K562 (cell line): Measurements from ENCODE around the gene ZNF564. TPM values are rescaled to one million over a fixed set of nuclear protein-coding genes. Genes with fewer than 3 reads are reported as not detected.

ENCODE experiments used
- ATAC-seq: fragments of 200-7000 bp; cut with Tn5 transposase; 3 replicates; pipeline ENCODE4 v1.9.1; 2020; ENCODE audit warnings: moderate library complexity
- Bru-seq: library from RNA; stranded (reverse); fragments of 400-500 nt; gene quantifications from one replicate; lab custom pipeline; 2021; lab: Mats Ljungman, UMichigan
- BruChase-seq, 2 experiments: library from RNA; stranded (reverse); fragments of 400-500 nt; gene quantifications; one replicate each; lab custom pipeline; 2021; lab: Mats Ljungman, UMichigan
- BruUV-seq: library from RNA; stranded (reverse); fragments of 400-500 nt; replicated peaks from 2 replicates; lab custom pipeline; 2021; lab: Mats Ljungman, UMichigan
- CTCF ChIA-PET: fragments of 300-600 bp; formaldehyde crosslinking; extraction: SDS; loops from one replicate; lab custom pipeline; 2021; ENCODE audit warnings: low intra/inter-chr PET ratio; lab: Yijun Ruan, JAX
- POLR2A ChIA-PET: fragments of 300-600, 350-650 bp; sonication (Branson Sonifier 250); formaldehyde crosslinking; extraction: SDS; loops from one replicate; lab custom pipeline; 2021; ENCODE audit warnings: antibody characterized with exemption, inconsistent platforms; lab: Yijun Ruan, JAX
- DNase-seq, 4 experiments: peaks; one replicate each; pipeline versions ENCODE4 v3.0.0 to v3.0.0-alpha.2; 2011 to 2018; ENCODE audit warnings: low spot score in 3 of 4, mixed read lengths in 3 of 4; ENCODE audit errors: extremely low read depth in 1 of 4
- FAIRE-seq: peaks from 2 replicates; lab custom pipeline; 2011; peaks lifted over from hg19 to GRCh38; lab: Jason Lieb, UNC
- H2AFZ ChIP-seq: 2 replicates; pipeline ENCODE4 v1.6.0; 2011; ENCODE audit warnings: low read depth, low read length, control low read depth, inconsistent platforms
- H3K27ac ChIP-seq: fragments of 200-600 bp; 3 replicates; pipeline ENCODE4 v1.8.0; 2011; ENCODE audit warnings: low read depth, mild to moderate bottlenecking, control low read depth, inconsistent platforms, low read length, moderate library complexity, mixed read lengths; ENCODE audit errors: extremely low read depth
- H3K27me3 ChIP-seq, 2 experiments: fragments of 300-600 bp in 1 of 2; 2 replicates in 1 of 2; 3 replicates in 1 of 2; pipeline versions ENCODE4 v1.6.0 to v1.8.0; 2011; ENCODE audit warnings: inconsistent platforms in 2 of 2, low read length in 2 of 2, mild to moderate bottlenecking in 1 of 2, mixed read lengths in 1 of 2, moderate library complexity in 1 of 2; ENCODE audit not compliant: control insufficient read depth in 2 of 2, insufficient read depth in 2 of 2
- H3K36me3 ChIP-seq: fragments of 300-600 bp; 3 replicates; pipeline ENCODE4 v1.8.0; 2011; ENCODE audit warnings: mild to moderate bottlenecking, low read length, inconsistent platforms; ENCODE audit not compliant: control insufficient read depth, insufficient read depth
- H3K4me1 ChIP-seq, 2 experiments: fragments of 200-600 bp in 1 of 2; replicated peaks in 1 of 2; 2 replicates in 1 of 2; 3 replicates in 1 of 2; pipeline versions ENCODE4 v1.5.1 to v1.8.0; 2011; ENCODE audit warnings: inconsistent platforms in 2 of 2, low read length in 2 of 2, mild to moderate bottlenecking in 1 of 2, mixed read lengths in 1 of 2, moderate library complexity in 1 of 2; ENCODE audit not compliant: control insufficient read depth in 2 of 2, insufficient read depth in 2 of 2
- H3K4me2 ChIP-seq: 2 replicates; pipeline ENCODE4 v1.6.1; 2011; ENCODE audit warnings: low read length, control low read depth, inconsistent platforms, mixed read lengths; ENCODE audit not compliant: insufficient read depth
- H3K4me3 ChIP-seq: fragments of 200-600 bp; sonication (generic), shearing (Covaris generic); 2 replicates; pipeline ENCODE4 v1.5.1; 2016; ENCODE audit warnings: control low read depth, inconsistent platforms
- H3K79me2 ChIP-seq: fragments of 200-600 bp; 3 replicates; pipeline ENCODE4 v1.8.0; 2011; ENCODE audit warnings: low read length, inconsistent platforms; ENCODE audit not compliant: control insufficient read depth, insufficient read depth
- H3K9ac ChIP-seq, 2 experiments: 2 replicates each; pipeline versions ENCODE4 v1.6.0 to v1.6.1; 2011; ENCODE audit warnings: low read depth in 2 of 2, low read length in 2 of 2, control low read depth in 1 of 2, inconsistent platforms in 1 of 2, mild to moderate bottlenecking in 1 of 2, mixed read lengths in 1 of 2; ENCODE audit not compliant: insufficient read depth in 1 of 2
- H3K9me1 ChIP-seq: one replicate; pipeline ENCODE4 v1.6.0; 2011; ENCODE audit warnings: inconsistent platforms, mild to moderate bottlenecking, low read length, moderate library complexity; ENCODE audit not compliant: control insufficient read depth, insufficient read depth
- H3K9me3 ChIP-seq: replicated peaks from 2 replicates; pipeline ENCODE4 v1.5.1; 2011; ENCODE audit warnings: low read depth, low read length, inconsistent platforms; ENCODE audit not compliant: control insufficient read depth, insufficient read depth
- H4K20me1 ChIP-seq: replicated peaks from 2 replicates; pipeline ENCODE4 v1.6.1; 2011; ENCODE audit warnings: low read length, inconsistent platforms, mixed read lengths; ENCODE audit not compliant: control insufficient read depth, insufficient read depth
- CCNT2 ChIP-seq: IDR thresholded peaks from 2 replicates; pipeline ENCODE4 v1.6.1; 2011; ENCODE audit warnings: borderline replicate concordance, low read depth, mild to moderate bottlenecking, moderate library complexity, mixed read lengths, low read length; ENCODE audit not compliant: insufficient read length; ENCODE audit errors: extremely low read depth
- CHCHD3 ChIP-seq: fragments of 250-450 bp; sonication (Bioruptor Pico); IDR thresholded peaks from 2 replicates; pipeline ENCODE4 v2.1.2; 2022; ENCODE audit warnings: mild to moderate bottlenecking
- EGR1 ChIP-seq: fragments of 450-650 bp; conservative IDR thresholded peaks from 2 replicates; pipeline ENCODE4 v1.6.1; 2017; ENCODE audit warnings: mild to moderate bottlenecking
- ETS1 ChIP-seq: conservative IDR thresholded peaks from 2 replicates; pipeline ENCODE4 v1.6.1; 2011; ENCODE audit warnings: low read depth, mild to moderate bottlenecking, low read length; ENCODE audit not compliant: control insufficient read depth
- FOXJ3 ChIP-seq: sonication (generic); formaldehyde crosslinking; IDR thresholded peaks from 2 replicates; pipeline ENCODE4 v1.4.0; 2020; ENCODE audit warnings: mild to moderate bottlenecking, missing genetic modification reagents
- KHSRP ChIP-seq: fragments of 450-650 bp; IDR thresholded peaks from 2 replicates; pipeline ENCODE4 v1.6.1; 2017
- MAFG ChIP-seq: fragments of 450-650 bp; conservative IDR thresholded peaks from 2 replicates; pipeline ENCODE4 v1.6.1; 2016; ENCODE audit warnings: missing genetic modification characterization, missing compliant biosample characterization
- NRF1 ChIP-seq, 2 experiments: fragments of 450-650 bp; IDR thresholded peaks in 1 of 2; conservative IDR thresholded peaks in 1 of 2; 2 replicates each; pipeline ENCODE4 v1.6.1; 2014; ENCODE audit warnings: mild to moderate bottlenecking in 2 of 2
- POLR2AphosphoS5 ChIP-seq: IDR thresholded peaks from 2 replicates; pipeline ENCODE4 v1.6.1; 2011; ENCODE audit warnings: mild to moderate bottlenecking, low read depth, low read length, moderate library complexity; ENCODE audit not compliant: control insufficient read depth, insufficient read depth
- RHOXF2B ChIP-seq: fragments of 250-450 bp; sonication (Bioruptor Pico); conservative IDR thresholded peaks from 2 replicates; pipeline ENCODE4 v1.5.1; 2021
- TGIF2 ChIP-seq: sonication (generic); formaldehyde crosslinking; IDR thresholded peaks from 2 replicates; pipeline ENCODE4 v1.8.1; 2022; ENCODE audit warnings: mild to moderate bottlenecking, missing genetic modification reagents, moderate library complexity
- TRIM28 ChIP-seq: fragments of 450-650 bp; IDR thresholded peaks from 2 replicates; pipeline ENCODE4 v1.6.1; 2017
- ZNF217 ChIP-seq: sonication (generic); formaldehyde crosslinking; IDR thresholded peaks from 2 replicates; pipeline ENCODE4 v1.8.0; 2022; ENCODE audit warnings: mild to moderate bottlenecking, missing genetic modification reagents
- ZNF347 ChIP-seq: fragments of 450-650 bp; formaldehyde crosslinking; IDR thresholded peaks from 2 replicates; pipeline ENCODE4 v1.4.0; 2020; ENCODE audit warnings: low read depth, mild to moderate bottlenecking, moderate library complexity
- ZNF408 ChIP-seq: fragments of 250-450 bp; sonication (Bioruptor Pico); IDR thresholded peaks from 2 replicates; pipeline ENCODE4 v1.4.0; 2020; ENCODE audit warnings: low read depth, mild to moderate bottlenecking, moderate library complexity
- ZNF436 ChIP-seq: fragments of 250-450, 450-650 bp; sonication (Bioruptor Pico); formaldehyde crosslinking; IDR thresholded peaks from 2 replicates; pipeline ENCODE4 v1.7.0; 2020; ENCODE audit warnings: mild to moderate bottlenecking
- ZNF780A ChIP-seq: fragments of 250-450 bp; sonication (Bioruptor Pico); IDR thresholded peaks from 2 replicates; pipeline ENCODE4 v1.5.0; 2021; ENCODE audit warnings: mild to moderate bottlenecking
- WGBS: fragments of 100-300 bp; shearing (Covaris generic); methylation state at CpG from one replicate; pipeline ENCODE4 v1.1.6; 2016; ENCODE audit warnings: low coverage, mixed read lengths; ENCODE audit not compliant: insufficient coverage; ENCODE audit errors: missing lambda C conversion rate; 5-methylcytosine and 5-hydroxymethylcytosine counted together
- in situ Hi-C: fragments of 300-500 bp; cut with MboI; formaldehyde crosslinking; loops from 4 replicates; pipeline ENCODE4 v1.15.0; 2018; ENCODE audit warnings: inconsistent platforms, mixed read lengths
- intact Hi-C: fragments of 100-400 bp; cut with micrococcal nuclease; formaldehyde crosslinking; loops from 2 replicates; pipeline ENCODE4 v1.14.2; 2022
- long read RNA-seq, 3 experiments: library from polyadenylated mRNA in 2 of 3; library from RNA in 1 of 3; unstranded in 2 of 3; stranded (forward) in 1 of 3; transcript quantifications; one replicate each; pipeline ENCODE4 v2.0.0, GENCODE V29; 2019 to 2022
- polyA minus RNA-seq, 3 experiments: library from RNA; depleted of rRNA, polyadenylated mRNA; stranded (reverse); fragments of >200 nt; gene quantifications; 2 replicates each; pipeline ENCODE4 v1.2.3, GENCODE V29; 2011
- polyA plus RNA-seq, 8 experiments: library from polyadenylated mRNA; depleted of rRNA in 4 of 8; stranded (reverse) in 5 of 8; unstranded in 3 of 8; fragments of >200 nt; fragmentation: Nextera tagmentation in 2 of 8; fragmentation: Illumina TruSeq in 1 of 8; extraction: Ambion mirVana in 2 of 8; extraction: Trizol in 1 of 8; gene quantifications; 2 replicates each; pipeline versions ENCODE4 v1.2.1 to v1.2.3, GENCODE V29; 2011 to 2014; ENCODE audit warnings: inconsistent platforms in 1 of 8, missing spikeins in 1 of 8
- total RNA-seq, 7 experiments: library from RNA; depleted of rRNA in 6 of 7; stranded (reverse); fragments of >200 nt in 6 of 7; fragmentation: Illumina TruSeq in 2 of 7; extraction: Trizol in 2 of 7; gene quantifications; 2 replicates each; pipeline versions ENCODE4 v1.2.1 to v1.2.3, GENCODE V29; 2011 to 2021; ENCODE audit warnings: low replicate concordance in 1 of 7

The ZNF564 gene
- 33.3 and 61.8 TPM in 2 replicates for total RNA-seq (2011; cell fraction: chromatin; rRNA removed; ENCODE audit: low replicate concordance)
- total RNA-seq (2011; cell fraction: nucleolus; rRNA removed): 28.2 and 30.7 TPM in 2 replicates
- 39.2 and 48.5 TPM in 2 replicates for total RNA-seq (2011; cell fraction: nucleoplasm; rRNA removed)
- total RNA-seq (2014; rRNA removed) (5.2 and 6.7 TPM in 2 replicates), total RNA-seq (2014; rRNA removed; fragmentation: Illumina TruSeq; extraction: Trizol) (7.0 and 10.8 TPM in 2 replicates), total RNA-seq (2015; rRNA removed; fragmentation: Illumina TruSeq; extraction: Trizol) (6.1 and 6.4 TPM in 2 replicates), total RNA-seq (2021) (6.0 and 8.1 TPM in 2 replicates), polyA plus RNA-seq (2011; rRNA removed) (4.5 and 5.4 TPM in 2 replicates), polyA plus RNA-seq (2014; fragmentation: Illumina TruSeq; extraction: Trizol) (5.1 TPM in 2 replicates), polyA plus RNA-seq (2014; fragmentation: Nextera tagmentation; extraction: Ambion mirVana) (1 to 10 TPM; 1.4 to 2.1 TPM), polyA plus RNA-seq (2014; rRNA removed) (4.0 and 5.6 TPM in 2 replicates), polyA minus RNA-seq (2011; rRNA and poly(A)+ RNA removed) (13.8 and 21.2 TPM in 2 replicates), Bru-seq, nascent RNA (percentile 86 among the genes with signal in this experiment), BruChase-seq, experiment 1, labeled RNA remaining after a 2-hour chase (percentile 76 among the genes with signal in this experiment), BruChase-seq, experiment 2, labeled RNA remaining after a 6-hour chase (percentile 76 among the genes with signal in this experiment)
- 0.78 and 1.9 TPM in 2 replicates for polyA plus RNA-seq (2011; cell fraction: cytosol; rRNA removed)
- polyA plus RNA-seq (2011; cell fraction: nucleus; rRNA removed): 5.6 and 6.1 TPM in 2 replicates
- 3.7 and 4.5 TPM in 2 replicates for polyA plus RNA-seq (2012)
- 2.4 and 5.1 TPM in 2 replicates for polyA minus RNA-seq (2011; cell fraction: cytosol; rRNA and poly(A)+ RNA removed)
- 9.7 and 17.8 TPM in 2 replicates for polyA minus RNA-seq (2011; cell fraction: nucleus; rRNA and poly(A)+ RNA removed)
- long read RNA-seq, experiment 1, transcript ZNF564-201 (4 exons, 2,935 nt): major isoform, 20 of 24 reads
- long read RNA-seq, experiment 1, partial matches to known transcripts: 0 of 24 reads
- long read RNA-seq, experiment 1, other reads (novel, unspliced or antisense): 3 of 24 reads
- long read RNA-seq, experiment 2, partial matches to known transcripts: 0 of 6 reads
- long read RNA-seq, experiment 2, other reads (novel, unspliced or antisense): 1 of 6 reads
- long read RNA-seq, experiment 3, transcript ZNF564-201 (4 exons, 2,935 nt): major isoform, 6 of 6 reads
- long read RNA-seq, experiment 3, partial matches to known transcripts: 0 of 6 reads
- long read RNA-seq, experiment 3, other reads (novel, unspliced or antisense): 0 of 6 reads

GRCh38 chr19:12551060-12551832, at the start of gene ZNF564:
Gene ZNF564 (minus strand): TSS chr19:12551482. CDS start chr19:12551332, 150 bp downstream.
- Histone ChIP-seq H3K9me3 (peaks cover 20% of the 10 kb centered on the region), H3K9ac (peak within 1 kb of the TSS; percentile 88 to 94), H3K4me3 (peak within 1 kb of the TSS; percentile 71), H3K27ac (peak within 1 kb of the TSS; percentile 83), H3K36me3 (peaks cover 23% of the 10 kb centered on the region), H3K79me2 (peaks cover 39% of the 10 kb centered on the region), H4K20me1 (no peaks in the 10 kb centered on the region), H2AFZ (peak within 1 kb of the TSS; percentile 98), H3K4me2 (peak within 1 kb of the TSS; percentile 98), H3K27me3 (no peaks in the 10 kb centered on the region), H3K4me1 (peaks cover 16 to 32% of the 10 kb centered on the region in 2 experiments), H3K9me1 (no peaks in the 10 kb centered on the region)
- FAIRE-seq (peak; percentile 99), ATAC-seq (peak; percentile 98), DNase-seq (peak; percentile 99)
- under 1% methylated on average over 37 of the region's 49 CpGs for WGBS
- BruUV-seq: TSS peak; percentile 87
- intact Hi-C loops (no loop called here), in situ Hi-C loops (no loop called here)
- ChIA-PET POLR2A (interaction anchor here (0.6 to 1.3 kb wide), 6 partner anchors 9 to 527 kb away, joined by 3 to 4 read pairs (median 4); partner anchors contain the start of genes ZNF490 and ZNF791), CTCF (interaction anchor here (0.6 kb wide), 1 partner anchor 21 kb away, joined by 5 read pairs; no protein-coding TSS in a partner anchor)
- no peak for TF ChIP-seq MAFG (tag)
- TF ChIP-seq FOXJ3 (CRISPR knock-in tag): no peak
- no peak for TF ChIP-seq ZNF217 (CRISPR knock-in tag)
- no peak for TF ChIP-seq ETS1
- TF ChIP-seq RHOXF2B: no peak
- TF ChIP-seq NRF1 (conservative IDR thresholded peaks at IDR 0.05 in 1 of 2, IDR thresholded peaks at IDR 0.05 in 1 of 2): peak; percentile 79 to 81
- TF ChIP-seq ZNF347: no peak
- no peak for TF ChIP-seq ZNF408 (CRISPR knock-in tag)
- no peak for TF ChIP-seq TRIM28
- TF ChIP-seq CCNT2: peak; percentile 57
- no peak for TF ChIP-seq CHCHD3 (CRISPR knock-in tag)
- no peak for TF ChIP-seq ZNF780A (CRISPR knock-in tag)
- TF ChIP-seq ZNF436 (CRISPR knock-in tag): no peak
- 0 out of 2 replicates have a peak, but pooled peaks have one; percentile 10 for TF ChIP-seq EGR1
- no peak for TF ChIP-seq KHSRP
- no peak for TF ChIP-seq TGIF2 (CRISPR knock-in tag)
- TF ChIP-seq POLR2AphosphoS5: peak; percentile 59
